HepG2 (cell line): Measurements from ENCODE around the gene ANKAR.

ENCODE experiments used
- KDM2A ChIP-seq: sonication (generic); formaldehyde crosslinking; IDR thresholded peaks from 2 replicates; pipeline ENCODE4 v1.4.0; 2020; ENCODE audit warnings: low read depth, missing genetic modification reagents, borderline replicate concordance
- SP4 ChIP-seq: sonication (generic); formaldehyde crosslinking; IDR thresholded peaks from 2 replicates; pipeline ENCODE4 v1.8.1; 2023; ENCODE audit warnings: mild to moderate bottlenecking, missing genetic modification reagents
- TF ChIP-seq, protein P1 (sequence below): sonication (generic); formaldehyde crosslinking; IDR thresholded peaks from 2 replicates; pipeline ENCODE4 v1.8.1; 2023; ENCODE audit warnings: mild to moderate bottlenecking, inconsistent platforms, moderate library complexity, missing genetic modification reagents, borderline replicate concordance
- TF ChIP-seq, protein P2 (sequence below): sonication (generic); formaldehyde crosslinking; IDR thresholded peaks from 2 replicates; pipeline ENCODE4 v1.5.0; 2020; ENCODE audit warnings: missing genetic modification reagents

DNA sequence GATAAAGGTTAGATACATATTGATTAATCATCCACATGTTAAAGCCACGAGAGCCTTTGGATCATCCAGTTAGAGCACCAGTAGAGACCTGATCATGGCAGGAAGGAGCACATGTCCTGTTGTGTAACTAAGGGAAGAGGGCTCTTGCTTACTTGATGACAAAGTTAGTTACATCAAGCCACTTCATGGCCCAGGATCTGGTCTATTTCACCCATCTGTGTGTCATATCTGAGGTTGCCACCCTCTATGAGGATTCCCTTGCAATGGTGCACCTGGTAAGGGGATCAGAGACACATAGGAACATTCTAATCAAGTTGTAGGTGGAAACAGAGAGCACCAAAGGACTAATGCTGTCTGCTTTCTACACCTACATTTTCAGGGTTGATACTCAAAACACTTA is 6.7 kb downstream of the ANKAR start:
- TF ChIP-seq, protein P1, sequence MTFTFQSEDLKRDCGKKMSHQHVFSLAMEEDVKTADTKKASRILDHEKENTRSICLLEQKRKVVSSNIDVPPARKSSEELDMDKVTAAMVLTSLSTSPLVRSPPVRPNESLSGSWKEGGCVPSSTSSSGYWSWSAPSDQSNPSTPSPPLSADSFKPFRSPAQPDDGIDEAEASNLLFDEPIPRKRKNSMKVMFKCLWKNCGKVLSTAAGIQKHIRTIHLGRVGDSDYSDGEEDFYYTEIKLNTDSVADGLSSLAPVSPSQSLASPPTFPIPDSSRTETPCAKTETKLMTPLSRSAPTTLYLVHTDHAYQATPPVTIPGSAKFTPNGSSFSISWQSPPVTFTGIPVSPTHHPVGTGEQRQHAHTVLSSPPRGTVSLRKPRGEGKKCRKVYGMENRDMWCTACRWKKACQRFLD (CRISPR knock-in tag) = no peak
- TF ChIP-seq KDM2A (CRISPR knock-in tag) (no peak), SP4 (CRISPR knock-in tag) (no peak)
- TF ChIP-seq, protein P2, sequence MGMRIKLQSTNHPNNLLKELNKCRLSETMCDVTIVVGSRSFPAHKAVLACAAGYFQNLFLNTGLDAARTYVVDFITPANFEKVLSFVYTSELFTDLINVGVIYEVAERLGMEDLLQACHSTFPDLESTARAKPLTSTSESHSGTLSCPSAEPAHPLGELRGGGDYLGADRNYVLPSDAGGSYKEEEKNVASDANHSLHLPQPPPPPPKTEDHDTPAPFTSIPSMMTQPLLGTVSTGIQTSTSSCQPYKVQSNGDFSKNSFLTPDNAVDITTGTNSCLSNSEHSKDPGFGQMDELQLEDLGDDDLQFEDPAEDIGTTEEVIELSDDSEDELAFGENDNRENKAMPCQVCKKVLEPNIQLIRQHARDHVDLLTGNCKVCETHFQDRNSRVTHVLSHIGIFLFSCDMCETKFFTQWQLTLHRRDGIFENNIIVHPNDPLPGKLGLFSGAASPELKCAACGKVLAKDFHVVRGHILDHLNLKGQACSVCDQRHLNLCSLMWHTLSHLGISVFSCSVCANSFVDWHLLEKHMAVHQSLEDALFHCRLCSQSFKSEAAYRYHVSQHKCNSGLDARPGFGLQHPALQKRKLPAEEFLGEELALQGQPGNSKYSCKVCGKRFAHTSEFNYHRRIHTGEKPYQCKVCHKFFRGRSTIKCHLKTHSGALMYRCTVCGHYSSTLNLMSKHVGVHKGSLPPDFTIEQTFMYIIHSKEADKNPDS = no peak
